ENCODE results near the gene ADCY1. TPM values are rescaled to one million over a fixed set of nuclear protein-coding genes. Genes with fewer than 3 reads are reported as not detected.

Gene ADCY1
- total RNA-seq, 1 experiment from 2014 or later, result not detected

- Histone ChIP-seq H2AFZ (ENCODE audit: low read length) (no peak overlapping the region), H3K36me3 (ENCODE audit: insufficient read depth, low read length) (no peaks in the 10 kb centered on the region), H3K4me2 (ENCODE audit: low read depth, low read length, poor library complexity, severe bottlenecking) (no peak overlapping the region), H3K4me3 (ENCODE audit: low read length) (no peak overlapping the region), H3K9ac (ENCODE audit: low read length) (no peak overlapping the region), H3K4me1 (ENCODE audit: low read length) (no peaks in the 10 kb centered on the region), H3K9me3 (ENCODE audit: low read length) (no peaks in the 10 kb centered on the region), H3K27ac (ENCODE audit: low read length) (no peak overlapping the region), H3K79me2 (ENCODE audit: low read length) (no peaks in the 10 kb centered on the region), H3K27me3 (ENCODE audit: low read length) (peaks cover 2% of the 10 kb centered on the region; the same call in 1 of the 2 replicates), H3K9me2 (replicated peaks; ENCODE audit: insufficient read depth, low read length) (no peaks in the 10 kb centered on the region), H4K20me1 (ENCODE audit: insufficient read depth, low read depth, low read length) (no peaks in the 10 kb centered on the region)
- no peak for DNase-seq
Observed at GRCh38 chr7:45627691-45628456, 53.7 kb downstream of the ADCY1 start.

DNA sequence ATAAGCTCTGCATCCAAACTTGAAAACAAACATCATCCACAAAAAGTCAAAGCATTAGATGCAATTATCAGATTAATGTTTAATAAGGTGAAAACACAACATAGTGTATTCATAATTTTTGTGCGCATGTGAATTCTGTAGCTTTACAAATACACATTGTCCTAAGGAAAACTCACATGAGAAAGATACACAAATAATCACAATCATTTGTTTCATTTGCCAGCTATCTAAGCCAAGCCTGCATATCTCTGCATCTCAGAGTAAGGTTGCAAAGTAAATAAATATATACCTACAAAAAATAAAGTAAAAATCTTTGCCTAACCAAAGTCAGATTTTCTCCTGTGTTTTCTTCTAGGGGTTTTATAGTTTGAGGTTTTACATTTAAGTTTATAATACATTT is 57.4 kb downstream of the ADCY1 start:
- H4K20me1 ChIP-seq (ENCODE audit: insufficient read depth, low read depth, low read length), result no peaks in the 10 kb centered on the region
- no peaks in the 10 kb centered on the region for H3K9me3 ChIP-seq (ENCODE audit: low read length)
- no peaks in the 10 kb centered on the region for H3K79me2 ChIP-seq (ENCODE audit: low read length)
- no peak overlapping the region for H3K4me3 ChIP-seq (ENCODE audit: low read length)
- H3K27ac ChIP-seq (ENCODE audit: low read length), result no peak overlapping the region
- H3K9me2 ChIP-seq (replicated peaks; ENCODE audit: insufficient read depth, low read length), result no peaks in the 10 kb centered on the region
- H3K4me2 ChIP-seq (ENCODE audit: low read depth, low read length, poor library complexity, severe bottlenecking), result no peak overlapping the region
- H3K36me3 ChIP-seq (ENCODE audit: insufficient read depth, low read length), result no peaks in the 10 kb centered on the region
- H3K27me3 ChIP-seq (ENCODE audit: low read length), result peaks cover 2% of the 10 kb centered on the region; the same call in 1 of the 2 replicates
- DNase-seq, result no peak
- H3K4me1 ChIP-seq (ENCODE audit: low read length), result no peaks in the 10 kb centered on the region
- no peak overlapping the region for H2AFZ ChIP-seq (ENCODE audit: low read length)
- no peak overlapping the region for H3K9ac ChIP-seq (ENCODE audit: low read length)

GRCh38 chr7:45636733-45637132 is 62.6 kb downstream of the ADCY1 start:
- Histone ChIP-seq H3K4me3 (ENCODE audit: low read length) (no peak overlapping the region), H3K36me3 (ENCODE audit: insufficient read depth, low read length) (no peaks in the 10 kb centered on the region), H3K27ac (ENCODE audit: low read length) (no peak overlapping the region), H4K20me1 (ENCODE audit: insufficient read depth, low read depth, low read length) (no peaks in the 10 kb centered on the region), H3K79me2 (ENCODE audit: low read length) (no peaks in the 10 kb centered on the region), H3K27me3 (ENCODE audit: low read length) (no peaks in the 10 kb centered on the region), H3K4me2 (ENCODE audit: low read depth, low read length, poor library complexity, severe bottlenecking) (no peak overlapping the region), H2AFZ (ENCODE audit: low read length) (no peak overlapping the region), H3K9me3 (ENCODE audit: low read length) (no peaks in the 10 kb centered on the region), H3K4me1 (ENCODE audit: low read length) (no peaks in the 10 kb centered on the region), H3K9me2 (replicated peaks; ENCODE audit: insufficient read depth, low read length) (no peaks in the 10 kb centered on the region), H3K9ac (ENCODE audit: low read length) (no peak overlapping the region)
- DNase-seq, result no peak

DNA sequence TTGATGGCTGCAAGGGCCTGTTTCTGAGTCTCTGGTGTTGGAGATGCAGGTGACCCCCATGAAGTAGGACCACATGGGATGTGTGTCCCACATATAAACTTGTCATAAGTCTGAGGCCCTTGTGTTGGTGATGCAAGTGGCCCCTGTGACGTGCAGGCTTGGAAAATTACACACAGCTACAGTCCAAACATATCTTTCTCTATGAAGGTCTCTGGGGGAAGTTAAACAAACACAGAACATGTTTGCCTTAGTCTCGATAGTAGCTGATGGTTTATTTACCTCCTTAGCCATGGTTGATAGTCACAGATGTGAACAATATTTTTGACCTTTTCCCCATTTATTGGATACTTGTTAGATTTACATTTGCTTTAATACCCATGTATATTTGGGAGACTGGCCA is 64.7 kb downstream of the ADCY1 start:
- no peak overlapping the region for H3K9ac ChIP-seq (ENCODE audit: low read length)
- H3K27me3 ChIP-seq (ENCODE audit: low read length), result no peaks in the 10 kb centered on the region
- H3K4me1 ChIP-seq (ENCODE audit: low read length), result no peaks in the 10 kb centered on the region
- H3K36me3 ChIP-seq (ENCODE audit: insufficient read depth, low read length), result no peaks in the 10 kb centered on the region
- H2AFZ ChIP-seq (ENCODE audit: low read length), result no peak overlapping the region
- no peak for DNase-seq
- no peak overlapping the region for H3K4me3 ChIP-seq (ENCODE audit: low read length)
- no peaks in the 10 kb centered on the region for H3K79me2 ChIP-seq (ENCODE audit: low read length)
- H3K27ac ChIP-seq (ENCODE audit: low read length), result no peak overlapping the region
- no peaks in the 10 kb centered on the region for H4K20me1 ChIP-seq (ENCODE audit: insufficient read depth, low read depth, low read length)
- no peak overlapping the region for H3K4me2 ChIP-seq (ENCODE audit: low read depth, low read length, poor library complexity, severe bottlenecking)
- no peaks in the 10 kb centered on the region for H3K9me2 ChIP-seq (replicated peaks; ENCODE audit: insufficient read depth, low read length)
- H3K9me3 ChIP-seq (ENCODE audit: low read length), result no peaks in the 10 kb centered on the region

DNA sequence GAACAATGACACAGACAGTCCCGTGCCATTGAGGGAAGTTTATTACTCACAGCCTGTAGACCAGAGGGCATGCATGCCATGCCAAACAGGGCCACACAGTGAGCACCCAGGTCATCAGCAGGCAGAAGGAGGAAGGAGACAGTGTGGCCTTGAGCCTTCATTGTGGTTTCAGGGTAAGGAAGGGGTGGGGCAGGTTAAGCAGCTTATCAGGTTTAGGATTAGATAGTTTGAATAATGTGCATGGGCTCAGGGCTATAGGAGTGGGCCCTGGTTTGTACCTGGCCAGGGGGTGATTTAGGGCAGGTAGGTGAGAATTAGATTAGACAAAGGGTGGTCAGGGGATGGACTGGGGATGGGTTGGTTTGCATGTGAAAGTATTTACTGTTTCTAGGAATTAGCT is 67.9 kb downstream of the ADCY1 start:
- no peak for DNase-seq
- H3K4me2 ChIP-seq (ENCODE audit: low read depth, low read length, poor library complexity, severe bottlenecking), result no peak overlapping the region
- no peaks in the 10 kb centered on the region for H3K36me3 ChIP-seq (ENCODE audit: insufficient read depth, low read length)
- H3K27me3 ChIP-seq (ENCODE audit: low read length), result no peaks in the 10 kb centered on the region
- H3K4me1 ChIP-seq (ENCODE audit: low read length), result no peaks in the 10 kb centered on the region
- no peak overlapping the region for H3K27ac ChIP-seq (ENCODE audit: low read length)
- no peak overlapping the region for H3K9ac ChIP-seq (ENCODE audit: low read length)
- H3K9me2 ChIP-seq (replicated peaks; ENCODE audit: insufficient read depth, low read length), result no peaks in the 10 kb centered on the region
- H4K20me1 ChIP-seq (ENCODE audit: insufficient read depth, low read depth, low read length), result no peaks in the 10 kb centered on the region
- H3K4me3 ChIP-seq (ENCODE audit: low read length), result no peak overlapping the region
- no peaks in the 10 kb centered on the region for H3K79me2 ChIP-seq (ENCODE audit: low read length)
- H3K9me3 ChIP-seq (ENCODE audit: low read length), result no peaks in the 10 kb centered on the region
- H2AFZ ChIP-seq (ENCODE audit: low read length), result no peak overlapping the region

GRCh38 chr7:45643630-45644029 is 69.5 kb downstream of the ADCY1 start:
- H3K4me1 ChIP-seq (ENCODE audit: low read length), result no peaks in the 10 kb centered on the region
- H3K27ac ChIP-seq (ENCODE audit: low read length), result no peak overlapping the region
- no peaks in the 10 kb centered on the region for H3K36me3 ChIP-seq (ENCODE audit: insufficient read depth, low read length)
- no peaks in the 10 kb centered on the region for H3K27me3 ChIP-seq (ENCODE audit: low read length)
- H4K20me1 ChIP-seq (ENCODE audit: insufficient read depth, low read depth, low read length), result no peaks in the 10 kb centered on the region
- no peak overlapping the region for H3K4me2 ChIP-seq (ENCODE audit: low read depth, low read length, poor library complexity, severe bottlenecking)
- H2AFZ ChIP-seq (ENCODE audit: low read length), result no peak overlapping the region
- no peaks in the 10 kb centered on the region for H3K9me3 ChIP-seq (ENCODE audit: low read length)
- H3K4me3 ChIP-seq (ENCODE audit: low read length), result no peak overlapping the region
- DNase-seq, result no peak
- no peaks in the 10 kb centered on the region for H3K79me2 ChIP-seq (ENCODE audit: low read length)
- no peaks in the 10 kb centered on the region for H3K9me2 ChIP-seq (replicated peaks; ENCODE audit: insufficient read depth, low read length)
- H3K9ac ChIP-seq (ENCODE audit: low read length), result no peak overlapping the region

- no peak overlapping the region for H2AFZ ChIP-seq (ENCODE audit: low read length)
- H3K27ac ChIP-seq (ENCODE audit: low read length), result no peak overlapping the region
- no peak for DNase-seq
- no peak overlapping the region for H3K4me3 ChIP-seq (ENCODE audit: low read length)
- no peak overlapping the region for H3K4me2 ChIP-seq (ENCODE audit: low read depth, low read length, poor library complexity, severe bottlenecking)
- H3K79me2 ChIP-seq (ENCODE audit: low read length), result no peaks in the 10 kb centered on the region
- no peaks in the 10 kb centered on the region for H3K36me3 ChIP-seq (ENCODE audit: insufficient read depth, low read length)
- no peaks in the 10 kb centered on the region for H4K20me1 ChIP-seq (ENCODE audit: insufficient read depth, low read depth, low read length)
- H3K4me1 ChIP-seq (ENCODE audit: low read length), result no peaks in the 10 kb centered on the region
- no peaks in the 10 kb centered on the region for H3K27me3 ChIP-seq (ENCODE audit: low read length)
- H3K9me2 ChIP-seq (replicated peaks; ENCODE audit: insufficient read depth, low read length), result no peaks in the 10 kb centered on the region
- H3K9me3 ChIP-seq (ENCODE audit: low read length), result no peaks in the 10 kb centered on the region
- H3K9ac ChIP-seq (ENCODE audit: low read length), result no peak overlapping the region
Observed at GRCh38 chr7:45644237-45644636, 70.1 kb downstream of the ADCY1 start.

DNA sequence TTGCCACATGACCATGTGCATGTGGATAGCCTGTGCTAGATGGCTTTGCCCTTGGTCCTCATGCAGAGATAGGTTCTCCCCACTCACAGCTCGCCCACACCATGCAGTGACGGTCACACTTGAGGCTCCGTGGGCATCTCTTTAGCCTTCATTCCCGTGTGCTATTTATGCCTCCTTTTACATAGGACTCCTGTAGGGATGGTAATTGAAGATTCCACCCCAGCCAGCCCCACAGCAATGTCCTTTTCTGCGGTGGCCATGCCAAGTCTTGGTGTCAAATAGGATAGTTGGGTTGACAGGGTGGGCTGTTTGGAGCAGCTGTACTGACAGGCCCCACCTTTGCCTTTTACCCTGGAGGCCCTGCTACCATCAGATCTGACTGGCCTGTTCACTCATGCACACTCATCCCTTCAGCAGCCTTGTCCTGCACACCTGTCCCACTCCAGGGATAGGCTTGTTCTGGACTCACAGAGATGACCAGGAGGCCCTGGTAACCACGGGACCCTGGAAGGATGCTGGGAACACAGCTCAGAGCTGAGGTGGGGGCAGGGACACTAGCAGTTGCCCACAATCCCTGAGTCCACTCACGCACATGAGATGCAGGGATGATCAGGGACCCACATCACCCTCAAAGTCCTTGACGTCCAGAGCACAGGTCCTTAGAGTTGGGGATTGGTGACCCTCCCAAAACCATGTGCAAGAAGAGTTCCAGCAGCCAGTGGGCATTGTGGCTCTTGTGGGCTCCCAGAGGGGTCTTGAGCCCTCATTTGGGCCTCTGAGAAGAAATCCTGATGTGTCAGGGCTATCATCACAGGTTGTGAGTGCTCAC is 71.2 kb downstream of the ADCY1 start:
- no peaks in the 10 kb centered on the region for H3K4me1 ChIP-seq (ENCODE audit: low read length)
- no peaks in the 10 kb centered on the region for H3K9me2 ChIP-seq (replicated peaks; ENCODE audit: insufficient read depth, low read length)
- H3K79me2 ChIP-seq (ENCODE audit: low read length), result no peaks in the 10 kb centered on the region
- H3K27ac ChIP-seq (ENCODE audit: low read length), result no peak overlapping the region
- no peak overlapping the region for H3K4me2 ChIP-seq (ENCODE audit: low read depth, low read length, poor library complexity, severe bottlenecking)
- H3K27me3 ChIP-seq (ENCODE audit: low read length), result no peaks in the 10 kb centered on the region
- H4K20me1 ChIP-seq (ENCODE audit: insufficient read depth, low read depth, low read length), result no peaks in the 10 kb centered on the region
- H2AFZ ChIP-seq (ENCODE audit: low read length), result no peak overlapping the region
- H3K36me3 ChIP-seq (ENCODE audit: insufficient read depth, low read length), result no peaks in the 10 kb centered on the region
- no peak overlapping the region for H3K4me3 ChIP-seq (ENCODE audit: low read length)
- no peaks in the 10 kb centered on the region for H3K9me3 ChIP-seq (ENCODE audit: low read length)
- no peak for DNase-seq
- H3K9ac ChIP-seq (ENCODE audit: low read length), result no peak overlapping the region

Measured in Karpas-422 (cell line).